ENCODE measurements around the gene NAA15.

DNA sequence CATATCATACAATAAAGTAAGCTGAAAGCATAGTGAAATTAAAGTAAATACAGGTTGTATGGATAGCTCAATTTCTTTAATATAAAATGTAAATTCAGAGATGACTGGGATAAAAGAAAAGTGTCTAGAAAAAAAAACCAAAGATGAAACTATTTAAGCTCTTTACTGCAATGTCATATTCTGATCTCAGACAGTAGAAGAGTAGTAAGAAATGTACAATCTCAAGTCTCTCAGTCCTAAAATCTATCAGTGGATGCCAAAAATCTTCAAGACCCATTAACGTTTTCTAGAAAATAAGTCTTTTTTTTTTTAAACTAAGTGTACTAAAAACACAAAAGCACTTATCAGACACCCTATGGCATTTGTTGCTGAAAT lies 35.1 kb upstream of the NAA15 start:
- TF ChIP-seq, protein P1, sequence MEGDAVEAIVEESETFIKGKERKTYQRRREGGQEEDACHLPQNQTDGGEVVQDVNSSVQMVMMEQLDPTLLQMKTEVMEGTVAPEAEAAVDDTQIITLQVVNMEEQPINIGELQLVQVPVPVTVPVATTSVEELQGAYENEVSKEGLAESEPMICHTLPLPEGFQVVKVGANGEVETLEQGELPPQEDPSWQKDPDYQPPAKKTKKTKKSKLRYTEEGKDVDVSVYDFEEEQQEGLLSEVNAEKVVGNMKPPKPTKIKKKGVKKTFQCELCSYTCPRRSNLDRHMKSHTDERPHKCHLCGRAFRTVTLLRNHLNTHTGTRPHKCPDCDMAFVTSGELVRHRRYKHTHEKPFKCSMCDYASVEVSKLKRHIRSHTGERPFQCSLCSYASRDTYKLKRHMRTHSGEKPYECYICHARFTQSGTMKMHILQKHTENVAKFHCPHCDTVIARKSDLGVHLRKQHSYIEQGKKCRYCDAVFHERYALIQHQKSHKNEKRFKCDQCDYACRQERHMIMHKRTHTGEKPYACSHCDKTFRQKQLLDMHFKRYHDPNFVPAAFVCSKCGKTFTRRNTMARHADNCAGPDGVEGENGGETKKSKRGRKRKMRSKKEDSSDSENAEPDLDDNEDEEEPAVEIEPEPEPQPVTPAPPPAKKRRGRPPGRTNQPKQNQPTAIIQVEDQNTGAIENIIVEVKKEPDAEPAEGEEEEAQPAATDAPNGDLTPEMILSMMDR (IDR thresholded peaks at IDR 0.05), result no peak
- TF ChIP-seq, protein P2, sequence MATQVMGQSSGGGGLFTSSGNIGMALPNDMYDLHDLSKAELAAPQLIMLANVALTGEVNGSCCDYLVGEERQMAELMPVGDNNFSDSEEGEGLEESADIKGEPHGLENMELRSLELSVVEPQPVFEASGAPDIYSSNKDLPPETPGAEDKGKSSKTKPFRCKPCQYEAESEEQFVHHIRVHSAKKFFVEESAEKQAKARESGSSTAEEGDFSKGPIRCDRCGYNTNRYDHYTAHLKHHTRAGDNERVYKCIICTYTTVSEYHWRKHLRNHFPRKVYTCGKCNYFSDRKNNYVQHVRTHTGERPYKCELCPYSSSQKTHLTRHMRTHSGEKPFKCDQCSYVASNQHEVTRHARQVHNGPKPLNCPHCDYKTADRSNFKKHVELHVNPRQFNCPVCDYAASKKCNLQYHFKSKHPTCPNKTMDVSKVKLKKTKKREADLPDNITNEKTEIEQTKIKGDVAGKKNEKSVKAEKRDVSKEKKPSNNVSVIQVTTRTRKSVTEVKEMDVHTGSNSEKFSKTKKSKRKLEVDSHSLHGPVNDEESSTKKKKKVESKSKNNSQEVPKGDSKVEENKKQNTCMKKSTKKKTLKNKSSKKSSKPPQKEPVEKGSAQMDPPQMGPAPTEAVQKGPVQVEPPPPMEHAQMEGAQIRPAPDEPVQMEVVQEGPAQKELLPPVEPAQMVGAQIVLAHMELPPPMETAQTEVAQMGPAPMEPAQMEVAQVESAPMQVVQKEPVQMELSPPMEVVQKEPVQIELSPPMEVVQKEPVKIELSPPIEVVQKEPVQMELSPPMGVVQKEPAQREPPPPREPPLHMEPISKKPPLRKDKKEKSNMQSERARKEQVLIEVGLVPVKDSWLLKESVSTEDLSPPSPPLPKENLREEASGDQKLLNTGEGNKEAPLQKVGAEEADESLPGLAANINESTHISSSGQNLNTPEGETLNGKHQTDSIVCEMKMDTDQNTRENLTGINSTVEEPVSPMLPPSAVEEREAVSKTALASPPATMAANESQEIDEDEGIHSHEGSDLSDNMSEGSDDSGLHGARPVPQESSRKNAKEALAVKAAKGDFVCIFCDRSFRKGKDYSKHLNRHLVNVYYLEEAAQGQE (IDR thresholded peaks at IDR 0.05; ENCODE audit: low read depth, low read length), result no peak
- TF ChIP-seq YY1 (IDR thresholded peaks at IDR 0.05; ENCODE audit: low read depth) (no peak), POLR2AphosphoS5 (IDR thresholded peaks at IDR 0.05; ENCODE audit: low read depth, low read length) (no peak), CHD2 (IDR thresholded peaks at IDR 0.05; ENCODE audit: low read length, partially characterized antibody) (no peak), FOSL2 (IDR thresholded peaks at IDR 0.05; ENCODE audit: borderline replicate concordance, low read depth) (no peak), EP300 (IDR thresholded peaks at IDR 0.05; ENCODE audit: borderline replicate concordance in 1 of 2, low read depth in 1 of 2, low read length in 1 of 2) (no peak), EZH2phosphoT487 (IDR thresholded peaks at IDR 0.05; ENCODE audit: borderline replicate concordance, low read depth) (no peak), SMC3 (IDR thresholded peaks at IDR 0.05; ENCODE audit: low read depth, low read length) (no peak)
- TF ChIP-seq, protein P3, sequence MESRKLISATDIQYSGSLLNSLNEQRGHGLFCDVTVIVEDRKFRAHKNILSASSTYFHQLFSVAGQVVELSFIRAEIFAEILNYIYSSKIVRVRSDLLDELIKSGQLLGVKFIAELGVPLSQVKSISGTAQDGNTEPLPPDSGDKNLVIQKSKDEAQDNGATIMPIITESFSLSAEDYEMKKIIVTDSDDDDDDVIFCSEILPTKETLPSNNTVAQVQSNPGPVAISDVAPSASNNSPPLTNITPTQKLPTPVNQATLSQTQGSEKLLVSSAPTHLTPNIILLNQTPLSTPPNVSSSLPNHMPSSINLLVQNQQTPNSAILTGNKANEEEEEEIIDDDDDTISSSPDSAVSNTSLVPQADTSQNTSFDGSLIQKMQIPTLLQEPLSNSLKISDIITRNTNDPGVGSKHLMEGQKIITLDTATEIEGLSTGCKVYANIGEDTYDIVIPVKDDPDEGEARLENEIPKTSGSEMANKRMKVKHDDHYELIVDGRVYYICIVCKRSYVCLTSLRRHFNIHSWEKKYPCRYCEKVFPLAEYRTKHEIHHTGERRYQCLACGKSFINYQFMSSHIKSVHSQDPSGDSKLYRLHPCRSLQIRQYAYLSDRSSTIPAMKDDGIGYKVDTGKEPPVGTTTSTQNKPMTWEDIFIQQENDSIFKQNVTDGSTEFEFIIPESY (IDR thresholded peaks at IDR 0.05; ENCODE audit: borderline replicate concordance, low read depth), result no peak

Measured in SK-N-SH (cell line).